ENCODE data around the gene GLYATL1B. TPM values are rescaled to one million over a fixed set of nuclear protein-coding genes. Genes with fewer than 3 reads are reported as not detected.

GLYATL1B gene
- total and polyA plus RNA-seq, 2 of the 8 experiments (the other 6 are each of a cell fraction or from before 2014, with no cell fraction given): not detected

- TF ChIP-seq EZH2 (IDR thresholded peaks at IDR 0.05; ENCODE audit: low read depth, low read length, severe bottlenecking) (no peak), TCF12 (IDR thresholded peaks at IDR 0.05; ENCODE audit: low read depth, low read length) (no peak), POLR2A (IDR thresholded peaks at IDR 0.05; ENCODE audit: control extremely low read depth in 1 of 2, low read depth in 2 of 2, low read length in 2 of 2) (peak in 1 of 2 experiments; percentile 18; a peak in 1 of 3 replicates), RFX5 (IDR thresholded peaks at IDR 0.05; ENCODE audit: borderline replicate concordance, low read depth, low read length) (peak; percentile 81; the same call in 1 of the 2 replicates), CHD7 (IDR thresholded peaks at IDR 0.05; ENCODE audit: insufficient replicate concordance, low read length) (no peak)
- TF ChIP-seq, protein P1, sequence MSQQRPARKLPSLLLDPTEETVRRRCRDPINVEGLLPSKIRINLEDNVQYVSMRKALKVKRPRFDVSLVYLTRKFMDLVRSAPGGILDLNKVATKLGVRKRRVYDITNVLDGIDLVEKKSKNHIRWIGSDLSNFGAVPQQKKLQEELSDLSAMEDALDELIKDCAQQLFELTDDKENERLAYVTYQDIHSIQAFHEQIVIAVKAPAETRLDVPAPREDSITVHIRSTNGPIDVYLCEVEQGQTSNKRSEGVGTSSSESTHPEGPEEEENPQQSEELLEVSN (IDR thresholded peaks at IDR 0.05): peak; percentile 86
These were observed 56.7 kb downstream of the GLYATL1B start, which contains the start of gene FAM111A (continued) for GRCh38 chr11:59142530-59143507.

Measured in H1 (cell line).